Kidney epithelial cell (primary cell): Measurements from ENCODE around the gene RFESD. TPM values are rescaled to one million over a fixed set of nuclear protein-coding genes. Genes with fewer than 3 reads are reported as not detected.

Experiments
- DNase-seq: peaks from one replicate; pipeline ENCODE4 v3.0.0-alpha.2; 2010; ENCODE audit warnings: low read depth
- H3K27me3 ChIP-seq: 2 replicates; pipeline ENCODE4 v1.6.0; 2011; ENCODE audit warnings: low read length; ENCODE audit not compliant: control insufficient read depth, insufficient read depth
- H3K36me3 ChIP-seq: 2 replicates; pipeline ENCODE4 v1.5.1; 2011; ENCODE audit warnings: low read length; ENCODE audit not compliant: control insufficient read depth, insufficient read depth
- H3K4me3 ChIP-seq: 2 replicates; pipeline ENCODE4 v1.5.1; 2011; ENCODE audit warnings: low read depth, mild to moderate bottlenecking, control low read depth, low read length
- total RNA-seq: library from RNA; depleted of rRNA; stranded (reverse); fragments of >200 nt; gene quantifications from 2 replicates; pipeline ENCODE4 v1.2.3, GENCODE V29; 2015
- TF ChIP-seq, protein P1 (sequence below): IDR thresholded peaks from 2 replicates; pipeline ENCODE4 v1.5.1; 2011; ENCODE audit warnings: mild to moderate bottlenecking, moderate library complexity, low read length, control low read depth, inconsistent platforms; ENCODE audit not compliant: insufficient read depth, poor library complexity, severe bottlenecking

The RFESD gene
- total RNA-seq, 1 donor from 2014 or later = 0.21 TPM

DNA sequence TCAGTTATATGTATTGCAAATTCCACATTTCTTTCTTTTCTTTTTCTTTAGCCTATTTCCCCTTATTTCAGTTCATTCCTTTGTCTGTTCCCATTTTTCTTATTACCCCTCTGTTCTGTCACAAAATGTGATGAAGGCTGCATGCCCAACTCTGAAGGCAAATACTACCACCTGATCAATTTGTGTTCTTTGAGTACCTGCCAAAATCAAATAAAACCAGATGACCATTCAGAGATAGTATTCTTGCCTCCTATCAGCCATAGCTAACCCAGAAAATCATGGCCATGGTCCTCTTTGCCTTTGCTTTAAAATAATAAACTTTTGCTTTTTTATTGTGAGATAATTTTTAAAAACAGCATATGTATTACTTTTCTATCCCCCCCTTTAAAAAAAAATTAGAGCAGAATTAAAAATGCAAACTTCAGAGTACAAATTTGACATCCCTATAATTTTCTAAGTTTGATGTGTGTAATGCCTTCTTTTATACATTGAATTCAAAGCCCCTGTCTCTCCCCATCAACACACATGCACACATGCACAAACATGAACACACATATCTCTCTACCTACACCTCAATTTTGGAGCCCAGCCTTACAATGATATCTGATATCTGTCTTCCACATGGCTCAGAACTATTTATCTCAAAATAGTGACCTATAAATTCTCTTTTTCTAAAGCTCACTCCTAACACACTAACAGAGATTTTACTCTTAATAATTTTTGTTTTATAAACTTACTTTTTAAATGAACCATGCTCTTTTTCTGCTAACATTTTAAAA, 3.5 kb downstream of the RFESD start:
- TF ChIP-seq, protein P1, sequence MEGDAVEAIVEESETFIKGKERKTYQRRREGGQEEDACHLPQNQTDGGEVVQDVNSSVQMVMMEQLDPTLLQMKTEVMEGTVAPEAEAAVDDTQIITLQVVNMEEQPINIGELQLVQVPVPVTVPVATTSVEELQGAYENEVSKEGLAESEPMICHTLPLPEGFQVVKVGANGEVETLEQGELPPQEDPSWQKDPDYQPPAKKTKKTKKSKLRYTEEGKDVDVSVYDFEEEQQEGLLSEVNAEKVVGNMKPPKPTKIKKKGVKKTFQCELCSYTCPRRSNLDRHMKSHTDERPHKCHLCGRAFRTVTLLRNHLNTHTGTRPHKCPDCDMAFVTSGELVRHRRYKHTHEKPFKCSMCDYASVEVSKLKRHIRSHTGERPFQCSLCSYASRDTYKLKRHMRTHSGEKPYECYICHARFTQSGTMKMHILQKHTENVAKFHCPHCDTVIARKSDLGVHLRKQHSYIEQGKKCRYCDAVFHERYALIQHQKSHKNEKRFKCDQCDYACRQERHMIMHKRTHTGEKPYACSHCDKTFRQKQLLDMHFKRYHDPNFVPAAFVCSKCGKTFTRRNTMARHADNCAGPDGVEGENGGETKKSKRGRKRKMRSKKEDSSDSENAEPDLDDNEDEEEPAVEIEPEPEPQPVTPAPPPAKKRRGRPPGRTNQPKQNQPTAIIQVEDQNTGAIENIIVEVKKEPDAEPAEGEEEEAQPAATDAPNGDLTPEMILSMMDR = no peak
- no peak for DNase-seq
- H3K36me3 ChIP-seq = no peaks in the 10 kb centered on the region

DNA sequence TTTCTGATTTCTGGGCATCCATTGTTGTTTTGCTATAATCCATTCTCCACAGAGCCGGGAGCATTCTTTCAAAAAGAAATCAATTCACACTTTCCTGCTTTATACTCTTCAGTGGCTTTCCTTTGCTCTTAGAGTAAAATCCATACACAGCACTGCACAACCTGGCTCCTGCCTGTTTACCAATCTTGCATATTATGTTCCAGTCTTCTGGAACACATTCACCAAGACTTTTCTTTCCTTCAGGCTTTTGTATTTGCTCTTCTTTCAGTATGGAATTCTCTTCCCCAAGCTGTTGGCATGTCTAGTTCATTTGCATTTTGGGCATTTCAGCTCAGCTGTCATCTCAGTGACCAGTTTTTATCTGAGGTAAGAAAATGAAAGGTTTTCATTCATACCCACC, 6.3 kb downstream of the RFESD start:
- no peak for DNase-seq
- Histone ChIP-seq H3K4me3 (no peak overlapping the region), H3K36me3 (no peaks in the 10 kb centered on the region), H3K27me3 (no peaks in the 10 kb centered on the region)
- TF ChIP-seq, protein P1 = no peak

More for the DNA sequence above, 3.5 kb downstream of the RFESD start:
- Histone ChIP-seq H3K4me3 (no peak overlapping the region), H3K27me3 (no peaks in the 10 kb centered on the region)

DNA sequence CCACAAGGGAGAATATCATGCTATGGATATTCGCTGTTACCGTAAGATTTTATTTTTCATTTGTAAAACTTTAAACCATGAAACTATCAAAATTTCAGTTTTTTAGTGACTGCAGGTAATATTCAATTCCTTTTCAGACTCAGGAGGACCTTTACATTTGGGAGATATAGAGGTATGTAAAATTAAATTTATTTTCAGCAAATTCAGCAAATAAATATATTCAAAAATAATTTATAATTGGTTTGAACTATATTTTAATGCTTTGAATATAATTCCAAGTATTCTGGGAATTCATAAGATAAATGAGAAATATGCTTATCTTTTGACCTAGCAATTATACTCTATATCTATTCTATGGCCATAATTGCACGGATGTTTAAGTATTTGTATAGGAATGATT, 7.6 kb downstream of the RFESD start:
- DNase-seq = no peak

DNA sequence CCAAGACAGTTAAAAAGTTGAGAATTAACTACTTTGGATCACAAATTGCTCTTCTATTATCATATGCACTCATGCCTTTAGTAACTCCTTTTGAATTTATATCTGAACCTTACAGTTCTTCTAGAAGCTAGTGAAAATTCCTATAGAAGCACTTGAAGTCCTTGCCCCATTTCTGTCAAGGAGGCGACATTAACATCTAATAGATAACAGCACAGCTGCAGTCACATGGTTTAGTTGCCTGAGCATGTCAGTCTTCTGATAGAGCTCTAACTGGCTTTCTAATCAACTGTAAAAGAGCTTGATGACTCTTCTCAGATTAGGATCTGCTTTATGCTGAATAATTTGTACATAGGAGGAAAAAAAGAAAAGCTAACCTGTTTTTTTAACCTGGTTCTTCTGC, 9.0 kb downstream of the RFESD start:
- DNase-seq = no peak
- Histone ChIP-seq H3K4me3 (no peak overlapping the region), H3K27me3 (no peaks in the 10 kb centered on the region), H3K36me3 (no peaks in the 10 kb centered on the region)
- TF ChIP-seq, protein P1 = no peak

More for the DNA sequence above, 7.6 kb downstream of the RFESD start:
- Histone ChIP-seq H3K27me3 (no peaks in the 10 kb centered on the region), H3K36me3 (no peaks in the 10 kb centered on the region), H3K4me3 (no peak overlapping the region)
- TF ChIP-seq, protein P1 = no peak

DNA sequence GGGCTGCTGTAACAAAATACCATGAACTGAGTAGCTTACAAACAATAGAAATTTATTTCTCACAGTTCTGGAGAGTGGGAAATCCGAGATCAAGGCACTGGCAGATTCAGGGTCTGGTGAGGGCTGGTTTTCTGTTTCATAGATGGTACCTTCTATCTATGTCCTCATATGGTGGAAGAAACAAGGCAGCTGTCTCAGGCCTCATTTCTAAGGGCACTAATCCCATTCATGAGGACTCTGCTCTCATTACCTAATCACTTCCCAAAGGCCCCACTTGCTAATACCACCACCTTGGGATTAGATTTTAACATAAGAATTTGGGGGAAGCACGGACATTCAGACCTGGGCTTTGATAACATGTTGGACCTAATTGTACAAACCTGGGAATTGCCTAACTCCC, 13.5 kb downstream of the RFESD start:
- DNase-seq = no peak

More for the DNA sequence above, 13.5 kb downstream of the RFESD start:
- no peaks in the 10 kb centered on the region for H3K27me3 ChIP-seq
- TF ChIP-seq, protein P1 = no peak
- H3K4me3 ChIP-seq = no peak overlapping the region
- no peaks in the 10 kb centered on the region for H3K36me3 ChIP-seq
